HL-60 (cell line): ENCODE results near the gene PKP4.

Experiments used
- DNase-seq, 2 experiments: peaks; one replicate each; pipeline ENCODE4 v3.0.0-alpha.2; 2010 to 2020; ENCODE audit warnings: low read depth in 1 of 2, low spot score in 1 of 2
- H3K27ac ChIP-seq: fragments of 250-450 bp; sonication (Bioruptor Pico); replicated peaks from 2 replicates; pipeline ENCODE4 v1.5.1; 2020; ENCODE audit warnings: mild to moderate bottlenecking, moderate library complexity
- H3K27me3 ChIP-seq: fragments of 250-450 bp; sonication (Bioruptor Pico); 2 replicates; pipeline ENCODE4 v1.5.1; 2021; ENCODE audit warnings: mild to moderate bottlenecking, moderate library complexity; ENCODE audit not compliant: insufficient read depth, poor library complexity, severe bottlenecking
- H3K4me3 ChIP-seq: replicated peaks from 2 replicates; pipeline ENCODE4 v1.5.1; 2011; ENCODE audit warnings: mild to moderate bottlenecking, control low read depth, low read length; ENCODE audit not compliant: insufficient read depth
- GABPA ChIP-seq: IDR thresholded peaks from 2 replicates; pipeline ENCODE4 v1.6.1; 2012; ENCODE audit warnings: low read depth
- POLR2AphosphoS5 ChIP-seq: IDR thresholded peaks from 2 replicates; pipeline ENCODE4 v1.6.1; 2012; ENCODE audit warnings: low read depth
- SPI1 ChIP-seq: IDR thresholded peaks from 2 replicates; pipeline ENCODE4 v1.6.1; 2012; ENCODE audit warnings: low read depth, mild to moderate bottlenecking, borderline replicate concordance
- TF ChIP-seq, protein P1 (sequence below): IDR thresholded peaks from 2 replicates; pipeline ENCODE4 v1.6.1; 2012; ENCODE audit warnings: low read depth; ENCODE audit not compliant: insufficient replicate concordance
- TF ChIP-seq, protein P2 (sequence below): IDR thresholded peaks from one replicate; pipeline ENCODE4 v1.5.1; 2011; ENCODE audit warnings: low read length, control low read depth, inconsistent platforms; ENCODE audit not compliant: insufficient read depth

PKP4 gene

DNA sequence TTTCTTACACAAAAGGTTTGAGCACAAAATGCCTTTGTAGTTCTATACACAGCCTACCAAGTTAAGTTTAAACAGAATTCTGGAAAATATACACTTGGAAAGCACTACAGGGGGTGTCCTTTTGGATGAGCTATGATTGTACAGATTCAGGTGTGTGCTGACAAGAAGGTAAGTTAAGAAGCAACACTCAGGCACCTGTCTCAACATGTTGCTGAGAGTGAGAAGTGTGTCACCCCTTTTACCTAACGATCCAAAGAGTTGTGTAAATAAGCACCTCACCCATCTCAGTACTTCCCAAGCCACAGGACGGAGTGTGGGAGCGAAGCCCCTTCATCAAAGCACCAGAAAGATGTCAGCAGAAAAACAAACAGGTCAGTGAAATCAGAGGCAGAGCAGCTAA, 228.9 kb downstream of the PKP4 start:
- Histone ChIP-seq H3K27ac (no peak overlapping the region), H3K27me3 (no peaks in the 10 kb centered on the region), H3K4me3 (no peak overlapping the region)
- no peak for DNase-seq
- TF ChIP-seq, protein P1, sequence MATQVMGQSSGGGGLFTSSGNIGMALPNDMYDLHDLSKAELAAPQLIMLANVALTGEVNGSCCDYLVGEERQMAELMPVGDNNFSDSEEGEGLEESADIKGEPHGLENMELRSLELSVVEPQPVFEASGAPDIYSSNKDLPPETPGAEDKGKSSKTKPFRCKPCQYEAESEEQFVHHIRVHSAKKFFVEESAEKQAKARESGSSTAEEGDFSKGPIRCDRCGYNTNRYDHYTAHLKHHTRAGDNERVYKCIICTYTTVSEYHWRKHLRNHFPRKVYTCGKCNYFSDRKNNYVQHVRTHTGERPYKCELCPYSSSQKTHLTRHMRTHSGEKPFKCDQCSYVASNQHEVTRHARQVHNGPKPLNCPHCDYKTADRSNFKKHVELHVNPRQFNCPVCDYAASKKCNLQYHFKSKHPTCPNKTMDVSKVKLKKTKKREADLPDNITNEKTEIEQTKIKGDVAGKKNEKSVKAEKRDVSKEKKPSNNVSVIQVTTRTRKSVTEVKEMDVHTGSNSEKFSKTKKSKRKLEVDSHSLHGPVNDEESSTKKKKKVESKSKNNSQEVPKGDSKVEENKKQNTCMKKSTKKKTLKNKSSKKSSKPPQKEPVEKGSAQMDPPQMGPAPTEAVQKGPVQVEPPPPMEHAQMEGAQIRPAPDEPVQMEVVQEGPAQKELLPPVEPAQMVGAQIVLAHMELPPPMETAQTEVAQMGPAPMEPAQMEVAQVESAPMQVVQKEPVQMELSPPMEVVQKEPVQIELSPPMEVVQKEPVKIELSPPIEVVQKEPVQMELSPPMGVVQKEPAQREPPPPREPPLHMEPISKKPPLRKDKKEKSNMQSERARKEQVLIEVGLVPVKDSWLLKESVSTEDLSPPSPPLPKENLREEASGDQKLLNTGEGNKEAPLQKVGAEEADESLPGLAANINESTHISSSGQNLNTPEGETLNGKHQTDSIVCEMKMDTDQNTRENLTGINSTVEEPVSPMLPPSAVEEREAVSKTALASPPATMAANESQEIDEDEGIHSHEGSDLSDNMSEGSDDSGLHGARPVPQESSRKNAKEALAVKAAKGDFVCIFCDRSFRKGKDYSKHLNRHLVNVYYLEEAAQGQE = no peak
- no peak for TF ChIP-seq SPI1
- no peak for TF ChIP-seq GABPA
- TF ChIP-seq, protein P2, sequence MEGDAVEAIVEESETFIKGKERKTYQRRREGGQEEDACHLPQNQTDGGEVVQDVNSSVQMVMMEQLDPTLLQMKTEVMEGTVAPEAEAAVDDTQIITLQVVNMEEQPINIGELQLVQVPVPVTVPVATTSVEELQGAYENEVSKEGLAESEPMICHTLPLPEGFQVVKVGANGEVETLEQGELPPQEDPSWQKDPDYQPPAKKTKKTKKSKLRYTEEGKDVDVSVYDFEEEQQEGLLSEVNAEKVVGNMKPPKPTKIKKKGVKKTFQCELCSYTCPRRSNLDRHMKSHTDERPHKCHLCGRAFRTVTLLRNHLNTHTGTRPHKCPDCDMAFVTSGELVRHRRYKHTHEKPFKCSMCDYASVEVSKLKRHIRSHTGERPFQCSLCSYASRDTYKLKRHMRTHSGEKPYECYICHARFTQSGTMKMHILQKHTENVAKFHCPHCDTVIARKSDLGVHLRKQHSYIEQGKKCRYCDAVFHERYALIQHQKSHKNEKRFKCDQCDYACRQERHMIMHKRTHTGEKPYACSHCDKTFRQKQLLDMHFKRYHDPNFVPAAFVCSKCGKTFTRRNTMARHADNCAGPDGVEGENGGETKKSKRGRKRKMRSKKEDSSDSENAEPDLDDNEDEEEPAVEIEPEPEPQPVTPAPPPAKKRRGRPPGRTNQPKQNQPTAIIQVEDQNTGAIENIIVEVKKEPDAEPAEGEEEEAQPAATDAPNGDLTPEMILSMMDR = no peak
- TF ChIP-seq POLR2AphosphoS5 = no peak

DNA sequence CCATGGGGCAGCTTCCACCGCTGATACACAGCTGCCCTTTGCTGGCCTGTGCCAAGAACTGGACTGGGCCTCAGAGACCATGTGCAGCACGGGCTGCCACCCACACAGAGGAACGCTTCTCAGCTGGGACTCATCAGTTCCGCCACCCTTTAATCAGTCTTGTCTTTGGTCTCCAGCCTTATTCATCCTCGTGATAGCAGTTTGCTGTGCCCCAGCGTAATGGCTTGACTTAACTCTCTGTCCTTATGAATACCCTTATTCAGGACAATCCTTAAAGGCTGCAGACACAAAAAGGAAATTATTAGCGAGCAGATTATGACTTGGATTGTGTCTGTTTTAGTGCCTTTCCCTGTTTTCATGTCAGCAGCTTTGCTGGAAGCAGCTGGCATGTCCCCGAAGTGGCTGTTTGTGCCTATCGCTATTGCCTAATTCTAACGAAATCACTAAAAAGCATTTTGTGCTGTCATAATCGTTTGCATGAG, 229.5 kb downstream of the PKP4 start:
- Histone ChIP-seq H3K27me3 (no peaks in the 10 kb centered on the region), H3K4me3 (no peak overlapping the region), H3K27ac (no peak overlapping the region)
- TF ChIP-seq GABPA (no peak), POLR2AphosphoS5 (no peak), SPI1 (no peak)
- TF ChIP-seq, protein P2 = no peak
- TF ChIP-seq, protein P1 = no peak
- DNase-seq = no peak

DNA sequence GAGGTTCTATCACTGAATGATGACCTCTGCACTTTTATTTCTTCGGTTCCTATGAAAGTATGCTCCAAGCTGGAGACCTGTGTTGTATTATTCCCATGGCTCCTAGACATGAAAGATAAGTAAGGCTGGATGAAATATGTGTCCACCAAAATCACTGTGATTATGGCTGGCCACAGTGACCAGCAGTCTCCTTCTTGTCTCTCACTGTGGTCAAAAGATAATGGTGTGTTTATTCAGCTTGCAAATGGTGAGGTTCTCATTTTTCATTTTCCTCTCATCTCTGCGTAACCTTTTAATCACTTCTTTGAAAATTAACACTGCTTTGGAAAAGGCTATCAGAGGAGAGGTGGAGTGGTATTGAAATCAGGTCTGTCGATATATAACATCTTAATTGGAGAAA, 230.6 kb downstream of the PKP4 start:
- no peak for DNase-seq
- H3K27me3 ChIP-seq = no peaks in the 10 kb centered on the region
- H3K4me3 ChIP-seq = no peak overlapping the region
- H3K27ac ChIP-seq = no peak overlapping the region
- TF ChIP-seq, protein P2 = no peak
- TF ChIP-seq POLR2AphosphoS5 (no peak), GABPA (no peak), SPI1 (no peak)
- TF ChIP-seq, protein P1 = no peak
